HG03469 (cell line): ENCODE measurements around the gene GIT1.

Source experiments
- ATAC-seq: cut with Tn5 transposase; IDR thresholded peaks from one replicate; pipeline ENCODE4 v1.9.1; 2021; ENCODE audit warnings: mild to moderate bottlenecking, moderate library complexity, moderate number of reproducible peaks; ENCODE audit not compliant: unreplicated experiment

Gene GIT1

DNA sequence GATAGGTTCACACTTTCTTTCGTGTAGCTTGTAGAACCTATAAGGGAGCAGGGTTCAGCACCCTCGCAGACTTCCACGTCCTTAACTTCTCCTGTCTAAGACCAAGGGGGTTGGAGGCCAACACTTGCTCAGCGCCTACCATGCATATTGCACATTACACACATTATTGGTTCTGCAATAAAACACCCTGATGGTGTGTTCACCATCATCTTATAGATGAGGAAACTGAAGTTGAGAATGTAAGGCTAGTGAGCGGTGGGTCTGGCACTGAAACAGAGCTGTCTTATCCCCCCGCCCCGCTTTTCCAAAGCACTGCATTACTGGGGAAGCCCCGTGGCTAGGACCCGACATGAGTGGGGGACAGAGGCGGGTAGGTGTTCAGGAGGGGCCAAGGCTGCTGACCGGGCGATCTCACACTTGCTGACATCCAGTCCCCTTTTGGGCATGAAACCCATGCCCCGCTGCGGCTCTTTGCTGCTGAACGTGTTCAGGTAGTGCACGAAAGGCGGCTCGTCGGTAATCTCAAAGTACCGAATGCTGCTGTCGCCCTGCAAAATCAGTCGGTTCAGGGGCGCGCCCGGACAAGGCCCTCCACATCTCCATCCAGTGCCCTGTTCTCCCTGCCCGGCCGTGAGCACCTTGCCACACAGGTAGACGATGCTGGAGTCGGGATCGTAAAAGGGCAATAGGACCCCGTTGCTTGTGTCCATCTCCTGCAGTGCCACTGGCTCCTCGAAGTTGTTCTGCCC is 27.0 kb upstream of the GIT1 start:
- no peak for ATAC-seq

DNA sequence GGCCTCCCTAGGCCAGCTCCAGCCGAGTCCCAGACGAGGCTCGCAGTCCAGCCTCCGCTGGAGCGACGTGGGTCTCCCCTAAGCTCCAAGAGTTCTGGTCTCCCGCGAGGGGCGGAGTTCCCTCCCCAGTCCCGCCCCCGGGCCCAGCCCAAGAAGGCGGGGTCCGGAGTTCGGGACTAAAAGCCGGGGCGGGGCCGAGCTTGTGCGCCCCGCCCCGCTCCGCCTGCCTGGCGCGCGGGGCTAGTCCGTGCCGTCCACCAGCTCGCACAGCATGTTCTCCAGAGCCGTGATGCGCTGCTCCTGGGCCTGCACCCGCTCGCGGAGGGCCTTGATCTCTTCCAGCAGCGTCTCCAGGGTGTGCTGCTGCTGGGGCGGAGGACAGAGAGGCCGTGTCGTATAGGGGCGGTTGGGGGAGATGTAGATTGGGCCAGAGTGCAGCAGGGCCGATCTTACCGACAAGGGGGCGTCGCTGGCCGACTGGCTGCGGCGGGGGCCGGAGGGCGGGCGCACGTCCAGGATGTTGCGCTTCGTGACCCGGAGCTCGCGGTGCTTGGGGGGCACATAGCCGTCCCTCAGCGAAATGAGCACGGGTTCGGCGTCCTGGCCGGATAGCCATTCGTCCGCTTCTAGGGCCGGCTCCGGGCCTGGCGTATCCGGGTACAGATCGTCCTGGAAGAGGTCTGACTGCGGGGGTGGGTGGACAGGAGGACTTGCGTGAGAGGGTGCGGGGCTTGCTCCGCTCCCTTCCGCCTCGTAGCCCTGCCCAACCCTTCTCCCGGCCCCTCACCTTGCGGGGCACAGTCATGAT is 26.2 kb upstream of the GIT1 start:
- ATAC-seq = no peak

DNA sequence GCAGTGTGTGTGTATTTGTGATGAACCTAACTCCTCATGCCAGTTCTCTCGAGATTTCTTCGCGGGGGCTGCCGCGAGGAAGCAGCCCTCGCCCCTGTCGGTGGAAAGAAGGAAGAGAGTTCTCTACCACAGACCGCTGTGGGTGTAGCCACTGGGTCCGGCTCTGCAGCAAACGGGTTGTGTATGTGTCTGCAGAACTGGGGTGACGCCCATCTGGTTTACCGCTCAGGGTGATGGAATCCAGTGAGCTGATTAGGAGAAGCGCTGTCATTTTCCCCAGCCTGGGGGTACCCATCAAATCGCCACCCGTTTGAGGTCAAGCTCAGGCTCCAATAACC is 25.6 kb upstream of the GIT1 start:
- no peak for ATAC-seq

DNA sequence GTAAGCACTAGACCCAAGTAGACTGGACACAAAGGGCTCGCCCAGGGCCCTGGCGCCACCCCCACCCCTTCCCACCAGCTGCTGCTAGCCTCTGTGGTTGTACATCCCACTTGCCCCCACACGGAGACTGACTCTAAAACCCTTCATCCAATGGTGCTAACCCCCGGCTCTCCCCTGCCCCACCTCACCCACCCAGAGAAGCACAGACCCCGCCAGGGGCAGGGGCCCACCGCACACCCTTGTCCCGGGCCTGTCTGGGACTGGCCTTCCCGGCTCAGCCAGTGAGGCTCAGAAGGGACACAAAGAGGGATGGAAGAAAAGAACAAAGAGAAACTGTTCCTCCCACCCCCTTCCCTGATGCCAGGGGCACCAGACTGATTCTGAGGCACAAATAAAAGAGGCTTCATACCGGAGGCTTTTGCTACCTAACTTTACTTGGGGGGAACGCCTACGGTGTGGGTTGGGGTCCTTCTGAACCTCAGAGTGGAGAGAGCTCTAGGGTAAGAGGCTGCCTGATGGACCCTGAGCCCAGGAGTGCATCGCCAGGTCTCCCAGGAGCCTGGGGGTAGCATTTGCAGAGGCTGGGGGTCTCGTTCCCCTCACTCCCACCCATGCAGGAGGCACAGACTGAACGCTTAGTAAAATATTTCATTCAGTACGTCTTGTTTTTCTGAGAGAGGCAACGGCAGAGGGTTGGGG is 25.1 kb upstream of the GIT1 start:
- ATAC-seq = no peak

DNA sequence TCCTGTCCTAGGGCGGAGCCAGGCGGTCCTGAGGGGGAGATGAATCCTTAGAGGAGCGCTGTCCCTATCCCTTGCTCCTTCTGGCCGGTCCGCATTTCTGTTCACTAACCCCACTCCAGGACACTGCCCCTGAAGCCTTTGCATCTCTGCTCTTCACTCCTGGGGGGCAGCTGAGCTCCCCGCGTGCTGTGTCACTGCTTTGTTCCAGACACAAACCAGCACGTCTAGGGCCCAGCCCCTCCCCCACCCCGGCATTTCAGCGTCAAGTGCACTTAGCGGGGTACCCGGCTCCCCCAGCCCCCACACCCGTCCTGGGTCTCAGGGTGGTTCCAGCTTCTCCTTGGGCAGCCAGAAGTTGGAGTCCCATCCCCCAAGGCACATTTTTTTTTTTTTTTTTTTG is 24.4 kb upstream of the GIT1 start:
- ATAC-seq = no peak

DNA sequence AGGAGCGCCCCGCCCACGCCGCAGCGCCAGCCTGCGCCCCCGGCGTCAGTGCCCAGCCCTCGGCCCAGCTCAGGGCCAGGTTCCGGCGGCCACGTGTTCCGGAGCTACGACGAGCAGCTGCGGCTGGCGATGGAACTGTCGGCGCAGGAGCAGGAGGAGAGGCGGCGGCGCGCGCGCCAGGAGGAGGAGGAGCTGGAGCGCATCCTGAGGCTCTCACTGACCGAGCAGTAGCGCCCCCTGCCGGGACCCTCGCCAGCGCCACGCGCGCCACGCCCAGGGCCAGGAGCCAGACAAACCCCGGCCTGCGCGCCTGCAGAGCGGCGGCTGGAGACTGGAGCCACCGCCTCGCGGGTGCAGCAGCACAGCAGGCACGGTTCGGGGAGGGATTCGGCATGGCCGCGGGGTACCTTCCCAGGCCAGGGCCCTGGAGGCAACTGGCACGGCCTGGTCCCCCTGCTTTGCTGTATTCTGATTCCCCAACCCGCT is 23.9 kb upstream of the GIT1 start:
- ATAC-seq = no peak

DNA sequence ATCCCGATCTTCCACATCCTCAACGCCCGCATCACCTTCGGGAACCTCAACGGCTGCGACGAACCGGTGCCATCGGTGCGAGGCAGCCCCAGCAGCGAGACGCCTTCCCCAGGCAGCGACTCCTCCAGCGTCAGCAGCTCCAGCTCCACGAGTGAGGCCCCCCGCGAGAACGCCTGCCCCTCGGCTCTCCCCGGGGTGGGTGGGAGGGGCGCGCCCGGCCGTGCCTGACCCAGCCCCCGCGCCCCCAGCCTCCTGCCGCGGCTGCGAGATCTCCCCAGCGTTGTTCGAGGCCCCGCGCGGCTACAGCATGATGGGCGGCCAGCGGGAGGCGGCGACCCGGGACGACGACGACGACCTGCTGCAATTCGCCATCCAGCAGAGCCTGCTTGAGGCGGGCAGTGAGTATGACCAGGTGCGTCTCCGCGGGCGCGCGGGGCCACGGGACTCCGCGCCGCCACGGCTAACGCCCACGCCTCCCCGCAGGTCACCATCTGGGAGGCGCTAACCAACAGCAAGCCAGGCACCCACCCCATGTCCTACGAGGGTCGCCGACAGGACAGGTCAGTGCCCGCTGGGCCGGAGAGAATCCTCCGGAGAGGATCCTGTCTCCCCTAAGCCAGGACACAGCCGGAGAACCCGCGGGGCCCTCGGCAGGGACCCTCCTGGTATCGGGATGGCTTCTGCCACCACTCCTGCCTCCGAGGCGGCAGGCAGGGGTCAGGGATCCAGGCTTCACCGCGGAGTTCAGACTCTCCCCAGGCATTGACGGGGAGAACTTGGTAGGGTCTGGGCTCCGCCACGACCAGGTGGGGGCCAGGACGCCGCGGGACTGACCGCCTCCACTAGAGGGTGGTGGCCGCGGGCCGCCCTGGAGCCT is 23.2 kb upstream of the GIT1 start:
- ATAC-seq = no peak

DNA sequence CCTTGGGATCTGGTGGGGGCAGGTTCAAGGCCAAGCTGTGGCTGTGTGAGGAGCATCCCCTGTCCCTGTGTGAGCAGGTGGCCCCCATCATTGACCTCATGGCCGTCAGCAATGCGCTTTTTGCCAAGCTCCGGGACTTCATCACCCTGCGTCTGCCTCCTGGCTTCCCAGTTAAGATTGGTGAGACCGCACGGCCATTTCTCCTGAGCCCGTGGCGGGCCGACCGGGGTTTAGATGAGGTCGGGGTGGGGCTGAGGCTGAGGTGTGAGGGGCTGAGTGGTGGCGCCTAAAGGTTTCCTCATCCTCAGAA is 22.6 kb upstream of the GIT1 start:
- ATAC-seq = no peak

DNA sequence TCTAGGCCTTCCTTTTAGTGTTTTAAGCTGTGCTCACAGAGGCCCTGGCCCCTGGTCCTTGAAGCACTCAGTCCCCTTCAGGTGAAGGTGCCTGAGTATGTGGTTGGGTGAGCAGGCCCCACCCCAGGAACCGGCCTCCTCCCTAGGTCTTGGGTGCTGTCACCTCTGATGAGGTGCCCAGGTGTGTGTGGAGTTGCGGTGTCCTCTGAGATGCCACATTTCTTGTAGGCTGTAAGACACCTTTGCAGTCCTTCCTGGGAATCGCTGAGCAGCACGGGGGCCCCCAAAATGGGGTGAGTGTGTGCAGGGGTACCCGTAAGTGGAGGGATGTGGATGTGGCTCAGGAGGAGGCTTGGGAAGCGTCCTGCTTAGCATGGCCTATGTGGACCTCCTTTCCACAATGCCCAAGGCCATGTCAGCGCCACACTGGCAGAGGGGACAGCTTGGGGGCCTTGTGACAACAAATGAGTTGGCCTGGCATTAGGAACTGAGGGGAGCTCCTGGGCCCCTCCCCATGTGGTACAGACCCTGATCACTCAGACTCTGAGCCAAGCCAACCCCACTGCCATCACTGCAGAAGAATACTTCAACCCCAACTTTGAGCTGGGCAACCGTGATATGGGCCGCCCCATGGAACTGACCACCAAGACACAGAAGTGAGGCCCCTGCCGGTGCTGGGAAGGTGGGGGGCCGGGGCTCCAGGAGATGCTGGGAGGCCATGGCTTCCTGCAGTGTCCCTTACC is 22.1 kb upstream of the GIT1 start:
- ATAC-seq = no peak

DNA sequence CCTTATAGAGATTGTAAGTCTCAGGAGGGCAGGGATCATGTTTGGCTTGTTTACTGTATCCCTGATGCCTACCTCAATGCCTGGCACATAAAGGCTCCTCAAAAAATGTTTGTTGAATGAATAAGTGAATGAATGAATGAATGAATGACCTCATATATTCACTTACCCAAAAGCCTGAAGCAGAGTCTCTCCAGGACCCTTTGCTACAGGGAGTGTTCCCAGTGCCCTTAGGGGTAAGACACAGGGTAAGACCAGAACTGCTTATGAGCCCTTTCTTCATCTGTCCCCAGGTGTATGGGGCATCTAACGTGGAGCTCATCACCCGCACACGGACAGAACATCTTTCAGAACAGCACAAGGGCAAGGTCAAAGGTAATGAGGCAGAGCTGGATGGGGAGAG is 20.9 kb upstream of the GIT1 start:
- ATAC-seq = no peak

DNA sequence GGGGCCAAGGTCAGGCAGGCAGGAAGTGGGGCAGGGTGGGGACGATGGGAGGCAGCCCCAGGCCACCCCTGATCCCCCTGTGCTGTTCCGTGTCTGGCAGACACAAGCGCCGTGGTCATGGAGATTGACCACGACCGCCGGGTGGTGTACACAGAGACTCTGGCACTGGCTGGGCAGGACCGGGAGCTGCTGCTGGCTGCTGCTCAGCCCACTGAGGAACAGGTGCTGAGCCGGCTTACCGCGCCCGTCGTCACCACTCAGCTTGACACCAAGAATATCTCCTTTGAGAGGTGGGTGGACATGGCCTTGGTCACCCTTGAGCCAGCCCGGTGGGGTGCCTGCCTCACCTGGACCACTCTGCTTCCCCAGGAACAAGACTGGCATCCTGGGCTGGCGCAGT is 19.5 kb upstream of the GIT1 start:
- no peak for ATAC-seq

DNA sequence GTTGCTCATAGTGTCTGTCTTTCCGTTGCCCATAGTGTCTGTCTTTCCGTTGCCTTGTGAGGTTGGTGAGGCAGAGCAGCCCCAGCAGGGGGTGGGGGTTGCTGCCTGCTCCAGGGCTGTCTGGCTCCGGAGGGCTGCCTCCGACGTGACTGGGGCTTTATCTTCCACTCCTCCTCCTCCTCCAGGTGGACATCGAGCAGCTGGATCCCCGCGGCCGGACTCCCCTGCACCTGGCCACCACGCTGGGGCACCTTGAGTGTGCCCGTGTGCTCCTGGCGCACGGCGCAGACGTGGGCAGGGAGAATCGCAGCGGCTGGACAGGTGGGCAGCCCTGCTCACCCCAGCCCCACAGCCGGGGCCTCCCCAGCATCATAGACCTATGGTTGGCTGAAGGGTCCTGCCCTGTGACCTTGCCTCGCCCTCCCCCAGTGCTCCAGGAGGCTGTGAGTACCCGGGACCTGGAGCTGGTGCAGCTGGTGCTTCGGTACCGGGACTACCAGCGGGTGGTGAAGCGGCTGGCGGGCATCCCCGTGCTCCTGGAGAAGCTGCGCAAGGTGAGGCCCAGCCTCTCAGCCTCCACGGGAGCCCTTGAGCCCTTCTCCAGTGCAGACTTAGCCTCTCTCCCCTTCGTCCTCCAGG is 18.2 kb upstream of the GIT1 start:
- no peak for ATAC-seq

DNA sequence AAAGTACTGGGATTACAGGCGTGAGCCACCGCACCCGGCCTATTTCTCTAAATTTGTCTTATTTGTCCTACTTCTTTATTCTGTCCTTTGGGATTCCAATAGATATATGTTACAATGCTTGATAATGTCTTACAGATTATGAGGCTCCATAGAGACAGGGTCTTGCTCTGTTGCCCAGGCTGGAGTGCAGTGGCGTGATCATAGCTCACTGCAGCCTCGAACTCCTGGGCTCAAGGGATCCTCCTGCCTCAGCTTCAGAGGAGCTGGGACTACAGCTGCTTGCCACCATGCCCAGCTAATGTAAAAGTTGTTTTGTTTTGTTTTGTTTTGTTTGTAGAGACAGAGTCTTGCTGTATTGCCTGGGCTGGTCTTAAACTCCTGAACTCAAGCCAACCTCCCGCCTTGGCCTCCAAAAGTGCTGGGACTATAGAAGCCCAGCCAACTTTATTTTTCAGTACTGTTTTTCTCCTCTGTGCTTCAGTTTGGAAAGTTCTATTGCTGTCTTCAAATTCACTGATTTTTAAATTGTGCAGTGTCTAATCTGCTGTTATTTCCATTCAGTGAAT is 13.7 kb upstream of the GIT1 start:
- no peak for ATAC-seq

DNA sequence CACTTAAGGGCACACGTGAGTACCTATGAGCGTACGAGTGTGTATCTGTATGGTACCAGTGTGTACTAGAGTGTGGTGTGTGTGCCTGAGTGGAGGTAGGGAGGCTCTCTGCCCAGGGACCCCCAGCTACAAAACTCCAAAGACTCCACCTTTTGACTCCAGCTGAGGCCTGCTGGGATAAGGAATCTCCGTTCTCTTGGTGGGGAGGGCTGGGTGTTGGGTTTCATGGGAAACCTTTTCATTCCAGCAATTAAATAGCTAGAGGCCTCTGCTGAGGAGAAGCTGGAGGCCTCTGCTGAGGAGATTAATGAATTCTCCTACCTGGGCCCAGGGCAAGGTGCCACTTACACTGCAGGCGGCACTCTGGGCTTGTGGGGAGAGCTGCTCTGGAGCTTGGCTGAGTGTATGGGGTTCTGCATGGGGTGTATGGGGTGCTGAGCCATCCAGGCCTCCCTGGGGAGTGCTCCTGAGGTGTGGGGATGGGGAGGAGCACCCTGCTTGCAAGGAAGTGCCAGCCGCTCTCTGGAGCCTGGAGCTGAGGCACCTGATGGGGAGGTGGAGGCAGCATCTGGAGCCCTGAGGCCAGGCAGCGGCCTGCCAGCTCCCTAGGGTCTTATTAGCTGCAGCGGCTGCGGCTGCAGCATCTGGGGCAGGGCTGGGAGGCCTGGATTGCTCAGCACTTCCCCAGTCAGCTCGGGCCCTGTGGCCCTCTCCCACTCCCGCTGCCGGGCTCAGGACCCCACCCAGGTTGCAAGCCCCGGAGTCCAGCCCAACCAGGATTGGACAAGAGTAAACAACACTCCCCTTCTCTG is 8.1 kb upstream of the GIT1 start:
- no peak for ATAC-seq

DNA sequence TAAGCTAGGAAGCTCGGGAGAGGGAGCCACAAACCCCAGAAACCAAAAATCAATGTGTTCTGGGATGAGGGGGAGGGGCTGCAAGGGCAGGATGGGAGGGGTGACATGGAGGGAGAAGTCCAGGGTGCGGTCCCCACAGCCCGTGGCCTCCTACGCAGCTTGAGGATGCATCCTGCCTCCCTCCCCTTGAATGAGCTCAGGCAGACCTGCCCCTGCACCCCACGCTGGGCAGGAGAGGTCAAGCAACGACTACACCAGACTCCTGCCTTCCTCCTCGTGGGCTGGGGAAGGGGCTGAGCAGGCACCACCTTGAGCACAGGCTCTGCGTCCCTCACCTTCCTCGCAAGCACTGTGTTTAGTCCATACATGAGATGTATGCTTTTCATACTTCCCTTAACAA is 7.4 kb upstream of the GIT1 start:
- no peak for ATAC-seq

DNA sequence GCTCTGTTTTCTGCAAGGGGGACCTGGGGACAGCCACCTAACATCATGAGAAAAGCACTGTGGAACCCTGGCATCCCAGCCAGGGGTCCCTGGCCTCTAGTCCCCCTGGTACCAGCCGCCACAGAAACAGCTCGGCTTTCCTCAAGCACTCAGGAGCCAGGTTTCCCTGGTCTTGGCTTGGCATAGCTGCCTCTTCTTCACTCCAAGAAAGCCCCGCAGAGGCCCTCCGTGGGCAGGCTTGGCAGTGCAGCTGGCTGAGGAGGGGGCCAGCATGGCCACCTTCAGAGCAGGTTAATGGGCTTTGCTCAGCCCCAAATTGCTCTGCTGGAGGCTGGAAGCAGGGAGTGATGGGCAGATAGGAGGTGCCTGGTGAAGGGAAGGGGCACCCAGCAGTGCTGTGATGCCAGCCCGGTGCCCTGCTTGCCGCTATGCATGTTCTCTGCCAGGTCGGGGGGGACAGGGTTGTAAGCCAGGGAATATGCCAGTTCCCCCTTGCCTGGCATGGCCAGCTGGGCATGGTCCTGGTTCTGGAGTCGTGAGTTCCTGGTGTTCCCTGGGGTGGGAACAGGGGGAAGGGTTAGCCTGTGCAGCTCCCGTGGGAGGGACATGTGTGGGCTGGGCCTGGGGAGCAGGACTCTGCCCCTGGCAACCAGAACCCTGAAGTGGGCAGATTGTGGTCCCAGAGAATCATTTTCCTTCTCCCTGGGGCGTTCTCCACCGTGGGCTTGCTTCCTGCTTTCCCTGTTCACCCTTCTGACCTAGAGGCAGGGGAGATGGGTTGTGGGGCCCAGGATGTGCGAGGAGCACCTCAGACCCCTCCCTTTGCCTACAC is 6.7 kb upstream of the GIT1 start:
- ATAC-seq = no peak

DNA sequence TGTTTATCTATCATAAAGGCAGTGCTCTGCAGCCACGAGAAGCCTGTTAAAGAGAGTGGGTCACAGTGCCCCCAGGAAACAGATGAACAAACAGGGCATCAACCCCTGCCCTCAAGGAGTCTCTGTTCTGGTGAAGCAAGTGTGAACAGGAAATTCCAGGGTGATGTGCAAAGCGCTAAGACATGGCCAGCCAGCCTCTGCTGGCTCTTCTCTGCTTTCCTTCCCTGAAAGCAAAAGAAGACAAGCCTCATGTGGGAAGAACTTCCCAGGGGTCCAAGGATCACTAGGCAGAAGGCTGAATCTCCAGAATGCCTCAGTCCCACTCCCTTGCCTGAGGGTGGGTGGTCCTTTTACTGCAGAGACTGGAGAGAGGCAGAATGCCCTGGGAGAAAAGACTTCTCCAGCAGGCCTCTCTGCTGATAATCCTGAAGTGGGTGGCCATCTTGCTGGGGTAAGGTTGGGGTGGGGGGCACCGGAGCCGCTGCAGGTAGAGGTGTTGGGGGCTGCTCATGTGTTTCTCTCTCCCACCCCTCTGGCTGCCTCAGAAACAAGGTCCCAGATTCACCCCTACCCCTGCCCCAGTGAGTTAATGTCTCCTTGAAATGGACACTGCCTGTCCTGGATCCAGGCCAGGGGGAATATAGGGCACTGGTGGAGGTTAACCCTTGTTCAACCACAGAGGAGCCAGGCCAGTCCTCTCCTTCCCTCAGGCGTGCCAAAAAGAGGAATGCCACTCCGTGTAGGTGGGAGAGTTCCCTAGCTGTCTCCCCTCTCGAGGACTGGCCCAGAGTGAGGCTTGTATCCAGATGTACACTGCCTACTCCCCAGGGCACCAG is 5.9 kb upstream of the GIT1 start:
- ATAC-seq = no peak
